SK-N-SH (cell line): ENCODE results near the gene KAT6B. TPM values are rescaled to one million over a fixed set of nuclear protein-coding genes. Genes with fewer than 3 reads are reported as not detected.

Source experiments
- CTCF ChIA-PET: fragments of 300-600, 350-600 bp; formaldehyde crosslinking; extraction: SDS; loops from one replicate; lab custom pipeline; 2021; lab: Yijun Ruan, JAX
- POLR2A ChIA-PET: fragments of 350-600 bp; sonication (Branson Sonifier 250); formaldehyde crosslinking; extraction: SDS; loops from one replicate; lab custom pipeline; 2020; ENCODE audit warnings: antibody characterized with exemption, inconsistent platforms; lab: Yijun Ruan, JAX
- DNase-seq: peaks from one replicate; pipeline ENCODE4 v3.0.0; 2012
- H2AFZ ChIP-seq: fragments of 200-600 bp; sonication (generic); 2 replicates; pipeline ENCODE4 v1.8.1; 2016; ENCODE audit warnings: antibody characterized with exemption, mild to moderate bottlenecking, low read depth
- H3F3A ChIP-seq: fragments of 200-600 bp; sonication (generic); replicated peaks from 2 replicates; pipeline ENCODE3; 2016; ENCODE audit warnings: antibody characterized with exemption, mild to moderate bottlenecking; ENCODE audit not compliant: insufficient read depth
- H3K27ac ChIP-seq, 2 experiments: fragments of 200-500 bp in 1 of 2; fragments of 200-600 bp in 1 of 2; sonication (Bioruptor generic) in 1 of 2; sonication (generic), shearing (Covaris generic) in 1 of 2; 2 replicates each; pipeline versions ENCODE4 v1.5.1 to v1.6.1; 2014 to 2016; ENCODE audit warnings: low read depth in 2 of 2, inconsistent platforms in 1 of 2, low read length in 1 of 2, mild to moderate bottlenecking in 1 of 2, mixed read lengths in 1 of 2
- H3K27me3 ChIP-seq: fragments of 200-600 bp; sonication (generic), shearing (Covaris generic); 2 replicates; pipeline ENCODE4 v1.6.1; 2016; ENCODE audit warnings: mixed run types; ENCODE audit not compliant: insufficient read depth
- H3K36me3 ChIP-seq, 2 experiments: fragments of 200-500 bp in 1 of 2; fragments of 200-600 bp in 1 of 2; sonication (Bioruptor generic) in 1 of 2; sonication (generic) in 1 of 2; replicated peaks in 1 of 2; 2 replicates each; pipeline versions ENCODE3 to v1.5.1; 2014 to 2016; ENCODE audit warnings: low read length in 1 of 2, mild to moderate bottlenecking in 1 of 2; ENCODE audit not compliant: insufficient read depth in 2 of 2, control insufficient read depth in 1 of 2
- H3K4me1 ChIP-seq, 2 experiments: fragments of 200-500 bp in 1 of 2; fragments of 200-600 bp in 1 of 2; sonication (Bioruptor generic) in 1 of 2; sonication (generic), shearing (Covaris generic) in 1 of 2; 2 replicates each; pipeline versions ENCODE4 v1.5.1 to v1.6.1; 2014 to 2016; ENCODE audit warnings: low read depth in 1 of 2, low read length in 1 of 2, mixed run types in 1 of 2; ENCODE audit not compliant: insufficient read depth in 2 of 2, control insufficient read depth in 1 of 2
- H3K4me2 ChIP-seq: fragments of 200-600 bp; sonication (generic), shearing (Covaris generic); 2 replicates; pipeline ENCODE4 v1.6.1; 2017; ENCODE audit warnings: mixed run types
- H3K4me3 ChIP-seq, 2 experiments: fragments of 200-500 bp in 1 of 2; fragments of 200-600 bp in 1 of 2; sonication (Bioruptor generic) in 1 of 2; sonication (generic), shearing (Covaris generic) in 1 of 2; 2 replicates each; pipeline versions ENCODE4 v1.5.1 to v1.8.1; 2014 to 2016; ENCODE audit warnings: low read depth in 2 of 2, inconsistent platforms in 1 of 2, low read length in 1 of 2, mild to moderate bottlenecking in 1 of 2, mixed read lengths in 1 of 2, moderate library complexity in 1 of 2
- H3K79me2 ChIP-seq: fragments of 200-600 bp; sonication (generic); 2 replicates; pipeline ENCODE4 v1.8.1; 2017; ENCODE audit warnings: mild to moderate bottlenecking; ENCODE audit not compliant: insufficient read depth
- H3K9ac ChIP-seq: fragments of 200-600 bp; sonication (generic); 2 replicates; pipeline ENCODE4 v1.6.1; 2017; ENCODE audit warnings: mixed run types
- H3K9me2 ChIP-seq: fragments of 200-600 bp; sonication (generic); 2 replicates; pipeline ENCODE4 v1.6.1; 2017; ENCODE audit warnings: mixed run types
- H3K9me3 ChIP-seq: fragments of 200-600 bp; sonication (generic); 2 replicates; pipeline ENCODE4 v1.6.1; 2017; ENCODE audit warnings: mixed run types, mild to moderate bottlenecking, moderate library complexity
- H4K20me1 ChIP-seq: fragments of 200-600 bp; sonication (generic); 2 replicates; pipeline ENCODE4 v1.6.1; 2017; ENCODE audit warnings: mild to moderate bottlenecking, mixed run types; ENCODE audit not compliant: insufficient read depth
- CHD2 ChIP-seq: fragments of 150-350 bp; IDR thresholded peaks from 2 replicates; pipeline ENCODE4 v1.6.1; 2018; ENCODE audit warnings: low read length; ENCODE audit not compliant: partially characterized antibody
- EP300 ChIP-seq, 2 experiments: IDR thresholded peaks; 2 replicates each; pipeline versions ENCODE4 v1.4.0 to v1.6.1; 2012; ENCODE audit warnings: borderline replicate concordance in 1 of 2, low read depth in 1 of 2, low read length in 1 of 2
- EZH2phosphoT487 ChIP-seq: fragments of 200-600 bp; sonication (generic); IDR thresholded peaks from 2 replicates; pipeline ENCODE4 v1.6.1; 2017; ENCODE audit warnings: low read depth, mixed run types, mild to moderate bottlenecking, antibody characterized with exemption, moderate library complexity, borderline replicate concordance
- FOXM1 ChIP-seq: IDR thresholded peaks from 2 replicates; pipeline ENCODE4 v1.4.0; 2012; ENCODE audit warnings: low read depth, mild to moderate bottlenecking
- GATA2 ChIP-seq: sonication (generic); formaldehyde crosslinking; IDR thresholded peaks from 2 replicates; pipeline ENCODE4 v1.5.0; 2020; ENCODE audit warnings: mild to moderate bottlenecking, missing genetic modification reagents
- NRF1 ChIP-seq: IDR thresholded peaks from 2 replicates; pipeline ENCODE4 v1.6.1; 2012; ENCODE audit warnings: low read depth, mild to moderate bottlenecking, low read length
- RAD21 ChIP-seq: IDR thresholded peaks from 2 replicates; pipeline ENCODE4 v1.6.1; 2012; ENCODE audit warnings: mild to moderate bottlenecking, low read length
- RFX5 ChIP-seq: IDR thresholded peaks from 2 replicates; pipeline ENCODE4 v1.6.1; 2012; ENCODE audit warnings: mild to moderate bottlenecking, improper control_type of control experiment, low read length
- SIN3A ChIP-seq: IDR thresholded peaks from 2 replicates; pipeline ENCODE4 v1.6.1; 2012; ENCODE audit warnings: low read depth, mild to moderate bottlenecking, low read length, moderate library complexity, borderline replicate concordance
- SMC3 ChIP-seq: IDR thresholded peaks from 2 replicates; pipeline ENCODE4 v1.6.1; 2012; ENCODE audit warnings: low read depth, low read length, improper control_type of control experiment
- TCF12 ChIP-seq: IDR thresholded peaks from 2 replicates; pipeline ENCODE4 v1.4.0; 2012
- WGBS: methylation state at CpG from one replicate; pipeline ENCODE4 v1.1.6; 2017; ENCODE audit warnings: low lambda C conversion rate; 5-methylcytosine and 5-hydroxymethylcytosine counted together
- polyA plus RNA-seq, 3 experiments: library from polyadenylated mRNA; depleted of rRNA; stranded (reverse); fragments of >200 nt; gene quantifications; 2 replicates each; pipeline ENCODE4 v1.2.3, GENCODE V29; 2012
- TF ChIP-seq, protein P1 (sequence below): fragments of 200-600 bp; sonication (generic); IDR thresholded peaks from 2 replicates; pipeline ENCODE4 v1.6.1; 2017; ENCODE audit warnings: antibody characterized with exemption, mild to moderate bottlenecking, moderate library complexity
- TF ChIP-seq, protein P2 (sequence below): IDR thresholded peaks from 2 replicates; pipeline ENCODE4 v1.4.0; 2012; ENCODE audit warnings: low read depth, borderline replicate concordance
- TF ChIP-seq, protein P3 (sequence below): IDR thresholded peaks from 2 replicates; pipeline ENCODE4 v1.4.0; 2012; ENCODE audit warnings: low read depth, borderline replicate concordance
- TF ChIP-seq, protein P4 (sequence below): fragments of 150-350 bp; IDR thresholded peaks from 2 replicates; pipeline ENCODE4 v1.6.1; 2016; ENCODE audit warnings: mild to moderate bottlenecking, low read depth, low read length

KAT6B gene
- polyA plus RNA-seq, 1 of the 3 experiments (the other 2 are of a cell fraction) = 4.3 TPM

DNA sequence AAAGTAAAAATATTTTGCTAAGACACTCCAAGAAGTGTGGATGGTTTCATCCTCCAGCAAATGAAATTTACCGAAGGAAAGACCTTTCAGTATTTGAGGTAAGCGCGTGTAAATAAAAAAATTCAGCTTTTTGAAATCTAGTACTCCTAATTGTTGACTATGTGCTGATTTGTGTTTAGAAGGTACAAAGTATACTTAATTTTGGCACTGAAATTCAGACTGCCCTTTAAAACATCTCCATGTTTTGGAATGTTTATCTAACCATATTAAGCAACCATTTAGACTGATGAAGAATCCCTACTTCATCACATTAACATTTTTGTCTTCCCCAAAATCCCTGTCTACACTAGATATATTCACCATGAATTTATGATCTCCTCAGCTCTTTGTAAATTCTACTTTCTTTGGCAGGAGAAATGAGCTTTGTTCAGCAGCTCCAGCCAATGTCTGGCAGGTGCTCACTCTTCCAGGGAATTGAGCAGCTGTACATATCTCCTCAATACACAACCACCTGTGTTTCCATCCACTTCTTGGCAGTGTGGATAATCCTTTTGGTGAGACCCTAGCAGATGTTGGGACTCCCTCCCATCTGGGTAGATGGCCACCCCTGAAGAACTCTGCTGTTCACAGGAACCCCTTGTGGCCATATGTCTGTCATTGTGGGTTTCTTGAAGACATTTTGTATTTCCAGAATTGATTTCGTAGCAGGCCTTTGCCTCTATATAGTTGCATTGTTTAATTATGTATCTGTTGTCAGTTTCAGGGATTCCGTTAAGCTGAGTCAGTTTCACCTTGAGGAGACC, 155.6 kb downstream of the KAT6B start:
- no peak overlapping the region for H3K27ac ChIP-seq
- H3K9ac ChIP-seq = no peak overlapping the region
- TF ChIP-seq RAD21 = no peak
- TF ChIP-seq, protein P1, sequence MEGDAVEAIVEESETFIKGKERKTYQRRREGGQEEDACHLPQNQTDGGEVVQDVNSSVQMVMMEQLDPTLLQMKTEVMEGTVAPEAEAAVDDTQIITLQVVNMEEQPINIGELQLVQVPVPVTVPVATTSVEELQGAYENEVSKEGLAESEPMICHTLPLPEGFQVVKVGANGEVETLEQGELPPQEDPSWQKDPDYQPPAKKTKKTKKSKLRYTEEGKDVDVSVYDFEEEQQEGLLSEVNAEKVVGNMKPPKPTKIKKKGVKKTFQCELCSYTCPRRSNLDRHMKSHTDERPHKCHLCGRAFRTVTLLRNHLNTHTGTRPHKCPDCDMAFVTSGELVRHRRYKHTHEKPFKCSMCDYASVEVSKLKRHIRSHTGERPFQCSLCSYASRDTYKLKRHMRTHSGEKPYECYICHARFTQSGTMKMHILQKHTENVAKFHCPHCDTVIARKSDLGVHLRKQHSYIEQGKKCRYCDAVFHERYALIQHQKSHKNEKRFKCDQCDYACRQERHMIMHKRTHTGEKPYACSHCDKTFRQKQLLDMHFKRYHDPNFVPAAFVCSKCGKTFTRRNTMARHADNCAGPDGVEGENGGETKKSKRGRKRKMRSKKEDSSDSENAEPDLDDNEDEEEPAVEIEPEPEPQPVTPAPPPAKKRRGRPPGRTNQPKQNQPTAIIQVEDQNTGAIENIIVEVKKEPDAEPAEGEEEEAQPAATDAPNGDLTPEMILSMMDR = no peak
- TF ChIP-seq RFX5 = no peak
- H3F3A ChIP-seq = no peaks in the 10 kb centered on the region
- no peaks in the 10 kb centered on the region for H3K9me3 ChIP-seq
- H3K4me3 ChIP-seq = no peak overlapping the region
- peaks cover 54 to 57% of the 10 kb centered on the region in 2 experiments for H3K36me3 ChIP-seq
- POLR2A ChIA-PET = no interaction called here
- no peaks in the 10 kb centered on the region for H4K20me1 ChIP-seq
- CTCF ChIA-PET = interaction anchor here (2.2 kb wide), 1 partner anchor 11 kb away, joined by 5 read pairs; no protein-coding TSS in a partner anchor
- no peaks in the 10 kb centered on the region for H3K27me3 ChIP-seq
- 96% methylated on average over 5 of the region's 5 CpGs for WGBS
- H3K9me2 ChIP-seq = no peaks in the 10 kb centered on the region
- H3K4me2 ChIP-seq = no peak overlapping the region
- H2AFZ ChIP-seq = no peak overlapping the region
- H3K79me2 ChIP-seq = no peaks in the 10 kb centered on the region
- H3K4me1 ChIP-seq = no peaks in the 10 kb centered on the region
- DNase-seq = no peak

DNA sequence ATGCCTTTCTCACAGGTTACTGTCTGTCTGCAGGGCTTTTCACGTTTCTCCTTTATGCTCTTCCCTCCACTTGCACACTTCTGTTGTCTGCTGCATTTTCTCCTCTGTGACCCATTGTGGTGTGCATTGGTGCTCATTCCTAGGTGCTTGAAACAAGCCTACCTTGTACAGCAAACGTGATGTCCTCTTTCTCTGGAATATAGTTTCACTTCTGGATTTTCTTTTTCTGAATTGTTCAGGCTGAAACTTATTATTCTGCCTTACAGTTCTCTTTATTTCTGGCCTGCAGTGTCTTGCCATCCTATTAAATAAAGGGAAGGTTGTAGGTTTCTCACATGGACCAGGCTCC, 156.2 kb downstream of the KAT6B start:
- Histone ChIP-seq H3K9me2 (no peaks in the 10 kb centered on the region), H3K4me3 (no peak overlapping the region), H3K9ac (no peak overlapping the region), H3F3A (no peaks in the 10 kb centered on the region), H3K79me2 (no peaks in the 10 kb centered on the region), H4K20me1 (no peaks in the 10 kb centered on the region), H3K36me3 (peaks cover 48 to 54% of the 10 kb centered on the region in 2 experiments), H3K27me3 (no peaks in the 10 kb centered on the region), H3K4me2 (no peak overlapping the region), H3K27ac (no peak overlapping the region), H3K4me1 (no peaks in the 10 kb centered on the region), H2AFZ (no peak overlapping the region), H3K9me3 (no peaks in the 10 kb centered on the region)
- CTCF ChIA-PET = interaction anchor here (2.2 kb wide), 1 partner anchor 10 kb away, joined by 5 read pairs; no protein-coding TSS in a partner anchor
- no peak for DNase-seq
- POLR2A ChIA-PET = interaction anchor here (0.6 kb wide), 1 partner anchor 156 kb away, joined by 3 read pairs; the partner anchor contains the start of gene KAT6B
- 98% methylated on average over 2 of the region's 2 CpGs for WGBS
- TF ChIP-seq, protein P2, sequence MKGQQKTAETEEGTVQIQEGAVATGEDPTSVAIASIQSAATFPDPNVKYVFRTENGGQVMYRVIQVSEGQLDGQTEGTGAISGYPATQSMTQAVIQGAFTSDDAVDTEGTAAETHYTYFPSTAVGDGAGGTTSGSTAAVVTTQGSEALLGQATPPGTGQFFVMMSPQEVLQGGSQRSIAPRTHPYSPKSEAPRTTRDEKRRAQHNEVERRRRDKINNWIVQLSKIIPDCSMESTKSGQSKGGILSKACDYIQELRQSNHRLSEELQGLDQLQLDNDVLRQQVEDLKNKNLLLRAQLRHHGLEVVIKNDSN = no peak
- TF ChIP-seq NRF1 (no peak), SIN3A (no peak), EP300 (IDR thresholded peaks at IDR 0.05; ENCODE audit: borderline replicate concordance in 1 of 2, low read depth in 1 of 2, low read length in 1 of 2) (no peak), FOXM1 (no peak), EZH2phosphoT487 (no peak), TCF12 (no peak), GATA2 (CRISPR knock-in tag) (no peak), CHD2 (no peak), SMC3 (no peak), RAD21 (no peak)
- TF ChIP-seq, protein P1 = no peak
- TF ChIP-seq, protein P3, sequence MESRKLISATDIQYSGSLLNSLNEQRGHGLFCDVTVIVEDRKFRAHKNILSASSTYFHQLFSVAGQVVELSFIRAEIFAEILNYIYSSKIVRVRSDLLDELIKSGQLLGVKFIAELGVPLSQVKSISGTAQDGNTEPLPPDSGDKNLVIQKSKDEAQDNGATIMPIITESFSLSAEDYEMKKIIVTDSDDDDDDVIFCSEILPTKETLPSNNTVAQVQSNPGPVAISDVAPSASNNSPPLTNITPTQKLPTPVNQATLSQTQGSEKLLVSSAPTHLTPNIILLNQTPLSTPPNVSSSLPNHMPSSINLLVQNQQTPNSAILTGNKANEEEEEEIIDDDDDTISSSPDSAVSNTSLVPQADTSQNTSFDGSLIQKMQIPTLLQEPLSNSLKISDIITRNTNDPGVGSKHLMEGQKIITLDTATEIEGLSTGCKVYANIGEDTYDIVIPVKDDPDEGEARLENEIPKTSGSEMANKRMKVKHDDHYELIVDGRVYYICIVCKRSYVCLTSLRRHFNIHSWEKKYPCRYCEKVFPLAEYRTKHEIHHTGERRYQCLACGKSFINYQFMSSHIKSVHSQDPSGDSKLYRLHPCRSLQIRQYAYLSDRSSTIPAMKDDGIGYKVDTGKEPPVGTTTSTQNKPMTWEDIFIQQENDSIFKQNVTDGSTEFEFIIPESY = no peak
- TF ChIP-seq, protein P4, sequence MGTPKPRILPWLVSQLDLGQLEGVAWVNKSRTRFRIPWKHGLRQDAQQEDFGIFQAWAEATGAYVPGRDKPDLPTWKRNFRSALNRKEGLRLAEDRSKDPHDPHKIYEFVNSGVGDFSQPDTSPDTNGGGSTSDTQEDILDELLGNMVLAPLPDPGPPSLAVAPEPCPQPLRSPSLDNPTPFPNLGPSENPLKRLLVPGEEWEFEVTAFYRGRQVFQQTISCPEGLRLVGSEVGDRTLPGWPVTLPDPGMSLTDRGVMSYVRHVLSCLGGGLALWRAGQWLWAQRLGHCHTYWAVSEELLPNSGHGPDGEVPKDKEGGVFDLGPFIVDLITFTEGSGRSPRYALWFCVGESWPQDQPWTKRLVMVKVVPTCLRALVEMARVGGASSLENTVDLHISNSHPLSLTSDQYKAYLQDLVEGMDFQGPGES = no peak
